ENCODE data around the gene NFS1. TPM values are rescaled to one million over a fixed set of nuclear protein-coding genes. Genes with fewer than 3 reads are reported as not detected.

The NFS1 gene
- total and polyA plus RNA-seq, 2 of the 8 experiments (the other 6 are each of a cell fraction or from before 2014, with no cell fraction given) = 26.1 to 38.8 TPM

DNA sequence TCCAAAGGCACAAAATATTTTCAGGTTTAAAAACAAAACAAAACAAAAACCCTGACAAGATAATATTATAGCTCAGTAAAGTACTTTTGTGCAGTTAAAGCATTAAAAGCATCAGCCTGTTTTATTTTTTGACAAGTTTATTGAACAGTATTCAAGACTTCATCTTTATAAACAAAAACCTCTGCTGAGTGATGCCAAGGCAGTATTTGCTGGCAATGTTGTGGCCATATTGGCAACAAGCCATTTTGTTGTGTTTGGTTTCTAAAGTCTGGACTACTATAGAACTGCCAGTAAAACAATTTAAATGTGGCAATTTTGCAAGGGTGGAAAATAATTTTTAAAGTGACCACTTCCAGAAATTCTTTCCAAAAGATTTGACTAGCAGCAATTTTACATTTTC lies 50.3 kb downstream of the NFS1 start (continued):
- TF ChIP-seq SAP30 (IDR thresholded peaks at IDR 0.05; ENCODE audit: insufficient read depth, insufficient replicate concordance, low read length) (no peak), GTF2F1 (IDR thresholded peaks at IDR 0.05; ENCODE audit: borderline replicate concordance, low read depth, low read length) (no peak), TAF1 (IDR thresholded peaks at IDR 0.05; ENCODE audit: low read depth, low read length) (no peak), SP2 (IDR thresholded peaks at IDR 0.05; ENCODE audit: low read length) (no peak), MAFK (IDR thresholded peaks at IDR 0.05; ENCODE audit: low read depth, low read length) (no peak), EZH2 (IDR thresholded peaks at IDR 0.05; ENCODE audit: low read depth, low read length, severe bottlenecking) (no peak), CHD2 (IDR thresholded peaks at IDR 0.05; ENCODE audit: low read length) (no peak)
